ENCODE data around the gene BRSK2. TPM values are rescaled to one million over a fixed set of nuclear protein-coding genes. Genes with fewer than 3 reads are reported as not detected.

Gene BRSK2
- polyA plus RNA-seq, 1 of the 3 experiments (the other 2 are of a cell fraction), result 0.64 TPM

DNA sequence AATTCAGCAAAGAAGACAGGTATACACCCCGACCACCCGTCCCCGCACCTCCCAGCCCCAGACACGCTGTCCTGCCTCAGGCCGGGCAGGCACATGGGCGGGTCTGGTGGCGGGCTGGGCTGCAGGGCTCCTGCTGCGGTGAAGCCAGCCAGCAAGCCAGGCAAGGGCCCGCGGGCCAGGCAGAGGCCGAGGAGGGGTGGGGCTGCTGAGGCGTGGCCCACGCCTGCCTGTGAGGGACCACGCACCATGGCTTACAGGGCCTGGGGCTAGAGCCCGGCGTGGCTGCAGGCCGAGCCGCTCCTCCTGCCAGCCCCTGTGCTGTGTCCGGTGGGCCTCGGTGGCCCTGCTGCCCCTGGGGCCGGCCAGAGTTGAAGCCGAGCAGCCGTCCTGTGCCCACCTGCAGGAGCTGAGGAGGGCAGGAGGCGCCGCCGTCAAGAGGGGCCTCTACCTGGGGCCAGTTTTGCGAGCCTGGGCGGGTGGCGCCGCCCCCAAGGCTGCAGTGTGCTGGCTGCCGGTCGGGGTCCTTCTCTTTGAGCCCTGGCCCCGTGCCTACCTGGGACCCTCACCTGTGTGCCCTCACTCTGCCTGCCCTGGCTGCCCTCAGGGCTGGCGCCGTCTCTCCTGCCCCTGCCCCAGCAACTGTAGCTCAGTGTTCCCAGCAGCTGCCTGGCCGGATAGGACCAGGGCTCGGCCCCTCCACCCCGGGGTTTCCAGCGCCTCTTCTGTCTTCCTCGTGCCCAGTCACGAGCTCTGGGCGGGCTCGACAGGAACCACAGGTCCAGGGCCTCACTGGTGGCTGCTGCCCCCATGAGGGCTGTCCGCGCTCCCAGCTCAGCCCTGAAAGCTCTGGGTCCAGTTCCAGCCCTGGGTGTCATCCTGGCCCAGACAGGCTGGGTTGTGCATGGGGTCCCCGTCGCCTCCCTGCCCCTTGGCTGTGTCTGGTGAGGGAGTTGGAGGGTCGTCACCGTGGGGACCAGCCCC is 58.4 kb downstream of the BRSK2 start:
- H3F3A ChIP-seq (replicated peaks; ENCODE audit: insufficient read depth), result no peaks in the 10 kb centered on the region
- TF ChIP-seq, protein P1, sequence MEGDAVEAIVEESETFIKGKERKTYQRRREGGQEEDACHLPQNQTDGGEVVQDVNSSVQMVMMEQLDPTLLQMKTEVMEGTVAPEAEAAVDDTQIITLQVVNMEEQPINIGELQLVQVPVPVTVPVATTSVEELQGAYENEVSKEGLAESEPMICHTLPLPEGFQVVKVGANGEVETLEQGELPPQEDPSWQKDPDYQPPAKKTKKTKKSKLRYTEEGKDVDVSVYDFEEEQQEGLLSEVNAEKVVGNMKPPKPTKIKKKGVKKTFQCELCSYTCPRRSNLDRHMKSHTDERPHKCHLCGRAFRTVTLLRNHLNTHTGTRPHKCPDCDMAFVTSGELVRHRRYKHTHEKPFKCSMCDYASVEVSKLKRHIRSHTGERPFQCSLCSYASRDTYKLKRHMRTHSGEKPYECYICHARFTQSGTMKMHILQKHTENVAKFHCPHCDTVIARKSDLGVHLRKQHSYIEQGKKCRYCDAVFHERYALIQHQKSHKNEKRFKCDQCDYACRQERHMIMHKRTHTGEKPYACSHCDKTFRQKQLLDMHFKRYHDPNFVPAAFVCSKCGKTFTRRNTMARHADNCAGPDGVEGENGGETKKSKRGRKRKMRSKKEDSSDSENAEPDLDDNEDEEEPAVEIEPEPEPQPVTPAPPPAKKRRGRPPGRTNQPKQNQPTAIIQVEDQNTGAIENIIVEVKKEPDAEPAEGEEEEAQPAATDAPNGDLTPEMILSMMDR (IDR thresholded peaks at IDR 0.05), result no peak
- TF ChIP-seq REST (IDR thresholded peaks at IDR 0.05; ENCODE audit: low read depth, low read length) (no peak), NRF1 (IDR thresholded peaks at IDR 0.05; ENCODE audit: low read depth, low read length) (no peak), JUND (IDR thresholded peaks at IDR 0.05) (no peak), TEAD4 (IDR thresholded peaks at IDR 0.05; ENCODE audit: borderline replicate concordance, insufficient read depth) (no peak), ELF1 (IDR thresholded peaks at IDR 0.05) (no peak), YY1 (IDR thresholded peaks at IDR 0.05; ENCODE audit: low read depth) (no peak), TCF12 (IDR thresholded peaks at IDR 0.05) (no peak), CHD2 (IDR thresholded peaks at IDR 0.05; ENCODE audit: low read length, partially characterized antibody) (no peak), MXI1 (IDR thresholded peaks at IDR 0.05; ENCODE audit: low read depth, low read length) (no peak), EP300 (IDR thresholded peaks at IDR 0.05; ENCODE audit: borderline replicate concordance in 1 of 2, low read depth in 1 of 2, low read length in 1 of 2) (no peak), GATA2 (CRISPR knock-in tag; IDR thresholded peaks at IDR 0.05) (no peak), MEF2A (IDR thresholded peaks at IDR 0.05; ENCODE audit: borderline replicate concordance, low read depth) (no peak), MAX (IDR thresholded peaks at IDR 0.05; ENCODE audit: low read depth) (no peak), POLR2AphosphoS5 (IDR thresholded peaks at IDR 0.05; ENCODE audit: low read depth, low read length) (no peak), TAF1 (IDR thresholded peaks at IDR 0.05; ENCODE audit: borderline replicate concordance, low read depth, low read length) (no peak)
- TF ChIP-seq, protein P2, sequence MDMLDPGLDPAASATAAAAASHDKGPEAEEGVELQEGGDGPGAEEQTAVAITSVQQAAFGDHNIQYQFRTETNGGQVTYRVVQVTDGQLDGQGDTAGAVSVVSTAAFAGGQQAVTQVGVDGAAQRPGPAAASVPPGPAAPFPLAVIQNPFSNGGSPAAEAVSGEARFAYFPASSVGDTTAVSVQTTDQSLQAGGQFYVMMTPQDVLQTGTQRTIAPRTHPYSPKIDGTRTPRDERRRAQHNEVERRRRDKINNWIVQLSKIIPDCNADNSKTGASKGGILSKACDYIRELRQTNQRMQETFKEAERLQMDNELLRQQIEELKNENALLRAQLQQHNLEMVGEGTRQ (IDR thresholded peaks at IDR 0.05; ENCODE audit: borderline replicate concordance, low read depth, low read length), result no peak
- TF ChIP-seq, protein P3, sequence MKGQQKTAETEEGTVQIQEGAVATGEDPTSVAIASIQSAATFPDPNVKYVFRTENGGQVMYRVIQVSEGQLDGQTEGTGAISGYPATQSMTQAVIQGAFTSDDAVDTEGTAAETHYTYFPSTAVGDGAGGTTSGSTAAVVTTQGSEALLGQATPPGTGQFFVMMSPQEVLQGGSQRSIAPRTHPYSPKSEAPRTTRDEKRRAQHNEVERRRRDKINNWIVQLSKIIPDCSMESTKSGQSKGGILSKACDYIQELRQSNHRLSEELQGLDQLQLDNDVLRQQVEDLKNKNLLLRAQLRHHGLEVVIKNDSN (IDR thresholded peaks at IDR 0.05; ENCODE audit: borderline replicate concordance, low read depth), result no peak
- POLR2A ChIA-PET, result no interaction called here

More for the DNA sequence above, 58.4 kb downstream of the BRSK2 start:
- no peak overlapping the region for H3K27ac ChIP-seq (ENCODE audit: low read depth in 2 of 2, low read length in 1 of 2)
- no peaks in the 10 kb centered on the region for H3K27me3 ChIP-seq (ENCODE audit: insufficient read depth)
- no peaks in the 10 kb centered on the region for H3K36me3 ChIP-seq (replicated peaks in 1 of 2; ENCODE audit: control insufficient read depth in 1 of 2, insufficient read depth in 2 of 2, low read length in 1 of 2)
- H3K9me3 ChIP-seq, result no peaks in the 10 kb centered on the region
- WGBS (ENCODE audit: low lambda C conversion rate), result 100% methylated on average over 8 of the region's 49 CpGs
- no peak overlapping the region for H3K4me3 ChIP-seq (ENCODE audit: low read depth in 2 of 2, low read length in 1 of 2)
- no peak for DNase-seq
- H3K4me2 ChIP-seq, result no peak overlapping the region
- CTCF ChIA-PET, result interaction anchor here (1.0 to 1.3 kb wide), 3 partner anchors 14 to 334 kb away, joined by 3 to 4 read pairs (median 3); no protein-coding TSS in a partner anchor
- H2AFZ ChIP-seq (ENCODE audit: low read depth), result no peak overlapping the region
- no peaks in the 10 kb centered on the region for H3K9me2 ChIP-seq
- no peaks in the 10 kb centered on the region for H3K79me2 ChIP-seq (ENCODE audit: insufficient read depth)
- H3K9ac ChIP-seq, result no peak overlapping the region
- H4K20me1 ChIP-seq (ENCODE audit: insufficient read depth), result no peaks in the 10 kb centered on the region
- H3K4me1 ChIP-seq (ENCODE audit: control insufficient read depth in 1 of 2, insufficient read depth in 2 of 2, low read depth in 1 of 2, low read length in 1 of 2), result no peaks in the 10 kb centered on the region; a peak in 1 of 4 replicates
